Right kidney (tissue), 1 donor: Measurements from ENCODE around the gene MAN2A2.
"Not testable (repeated sequence)": the region's sequence is repeated elsewhere in the genome, so short reads cannot be mapped to it uniquely, and the experiment has no call there.

Experiments
- DNase-seq: peaks from one replicate; pipeline ENCODE4 v3.0.0-alpha.2; 2016

Gene MAN2A2

DNA sequence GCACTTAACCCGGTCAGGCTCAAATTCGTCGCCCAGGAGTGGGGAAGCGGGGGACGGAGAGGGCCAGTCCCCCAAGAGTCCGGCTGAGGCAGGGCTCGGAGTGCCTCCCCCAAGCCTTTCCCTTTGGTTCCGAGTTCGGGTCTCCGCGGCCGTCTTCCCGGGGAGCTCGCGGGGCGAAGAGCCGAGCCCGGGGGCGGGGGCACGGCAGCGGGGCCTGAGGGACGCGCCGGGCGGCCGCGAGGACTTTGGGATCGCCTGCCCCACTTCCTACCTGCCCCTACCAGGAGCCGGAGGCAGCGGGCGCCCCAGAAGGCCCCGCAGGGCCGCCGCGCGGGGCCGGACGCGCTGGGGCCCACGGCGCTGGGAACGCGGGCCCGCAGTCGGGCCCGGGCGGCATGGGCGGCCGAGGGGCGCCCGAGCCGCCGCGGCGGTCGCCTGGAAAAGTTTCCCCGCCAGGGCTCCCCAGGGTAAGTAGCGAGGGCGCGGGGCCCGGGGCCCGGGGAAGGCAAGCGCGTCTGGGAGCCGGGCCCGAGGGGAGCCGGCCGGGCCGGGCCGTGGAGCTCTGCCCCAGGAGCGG lies 31.9 kb upstream of the MAN2A2 start:
- DNase-seq = peak; percentile 84

DNA sequence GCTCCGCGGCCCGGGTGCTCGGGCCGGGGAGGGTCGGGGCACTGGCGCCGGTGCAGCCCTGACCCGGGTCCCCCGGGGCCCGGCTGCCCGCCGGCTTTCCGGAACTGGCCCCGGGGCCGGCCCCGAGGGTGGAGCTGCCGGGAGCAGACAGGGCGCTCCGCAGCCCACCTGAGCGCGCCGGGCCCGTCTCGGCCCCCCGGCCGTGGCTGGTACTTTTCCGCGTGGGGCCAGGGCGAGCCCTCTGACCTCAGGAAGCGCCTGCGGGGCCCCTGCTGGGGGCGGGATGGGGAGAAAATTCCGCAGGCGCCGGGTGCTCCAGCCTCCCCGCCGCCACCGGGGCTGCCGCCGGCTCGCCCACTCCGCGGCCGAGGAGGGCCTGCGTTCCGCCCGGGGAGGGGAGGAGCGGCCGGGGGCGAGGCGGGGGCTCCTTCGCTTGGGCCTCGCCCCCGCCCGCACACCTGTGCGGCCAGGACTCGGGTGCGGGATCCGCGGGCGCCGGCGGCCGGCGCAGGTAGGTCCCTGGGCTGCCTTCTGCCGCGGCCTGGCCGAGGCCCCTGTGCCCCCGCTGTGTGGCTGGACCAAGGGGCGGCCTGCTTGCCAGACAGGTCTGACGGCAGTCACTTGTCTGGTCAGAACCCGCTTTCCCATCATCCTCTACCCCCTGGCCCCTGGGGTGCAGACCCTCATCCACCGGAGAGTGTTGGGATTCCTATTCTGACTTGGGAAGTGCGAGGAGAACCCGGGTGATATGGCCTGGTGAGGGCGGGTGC lies 31.2 kb upstream of the MAN2A2 start:
- peak; percentile 74 for DNase-seq

- DNase-seq = no peak
Observed at GRCh38 chr15:90872486-90873184, 30.5 kb upstream of the MAN2A2 start.

GRCh38 chr15:90873488-90873997 lies 29.6 kb upstream of the MAN2A2 start:
- DNase-seq = no peak

DNA sequence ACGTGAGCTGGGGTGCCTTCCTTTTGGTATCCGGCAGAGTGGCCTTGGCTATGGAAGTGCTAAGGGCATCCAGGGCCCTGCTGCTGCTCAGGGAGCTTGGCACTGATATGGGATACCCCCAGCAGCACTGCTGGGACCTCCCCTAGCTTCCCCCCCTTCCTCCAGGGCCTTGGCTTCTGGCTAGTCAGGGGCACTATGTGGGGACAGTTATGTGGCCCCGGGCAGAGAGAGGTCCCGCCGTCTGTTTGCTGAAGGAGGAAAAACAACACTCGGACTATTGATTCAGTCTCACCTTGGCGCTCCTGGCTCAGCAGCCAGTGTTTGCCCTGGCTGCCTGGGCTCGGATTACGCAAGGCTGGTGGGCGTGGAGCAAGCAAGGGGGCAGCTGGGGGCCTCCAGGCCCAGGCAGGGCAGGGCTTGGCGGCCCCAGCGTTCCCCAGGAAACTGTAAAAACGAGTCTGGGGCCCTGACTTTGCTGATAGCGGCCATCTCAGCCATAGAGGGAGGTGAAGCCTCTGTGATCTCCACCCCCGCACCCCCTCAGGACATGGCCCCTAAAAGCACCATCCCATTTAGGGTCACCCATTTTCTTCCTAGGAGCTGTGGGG lies 29.0 kb upstream of the MAN2A2 start:
- DNase-seq = peak; percentile 56

GRCh38 chr15:90874986-90875385 lies 28.1 kb upstream of the MAN2A2 start:
- DNase-seq = not testable (repeated sequence)

- DNase-seq = no peak
Observed at GRCh38 chr15:90875549-90875981, 27.5 kb upstream of the MAN2A2 start.

DNA sequence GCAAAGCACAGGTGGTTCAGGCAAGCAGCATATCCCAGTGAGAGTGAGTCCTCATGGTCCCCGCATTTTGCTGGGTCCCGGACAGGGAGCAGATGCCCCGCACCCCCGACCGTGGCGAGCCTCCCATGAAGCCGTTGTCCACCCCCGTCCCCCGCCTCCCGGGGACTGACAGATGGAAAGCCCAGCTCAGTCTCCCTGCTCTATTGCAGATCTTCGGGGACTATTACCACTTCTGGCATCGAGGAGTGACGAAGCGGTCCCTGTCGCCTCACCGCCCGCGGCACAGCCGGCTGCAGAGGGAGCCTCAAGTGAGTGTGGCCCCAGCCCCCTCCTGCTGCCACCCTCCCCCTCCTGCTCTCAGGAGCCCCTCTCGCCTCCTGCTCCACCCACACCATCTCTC lies 27.1 kb upstream of the MAN2A2 start:
- DNase-seq = no peak

GRCh38 chr15:90876512-90877170 lies 26.5 kb upstream of the MAN2A2 start:
- DNase-seq = no peak

- no peak for DNase-seq
Observed at GRCh38 chr15:90877315-90877714, 25.8 kb upstream of the MAN2A2 start.

DNA sequence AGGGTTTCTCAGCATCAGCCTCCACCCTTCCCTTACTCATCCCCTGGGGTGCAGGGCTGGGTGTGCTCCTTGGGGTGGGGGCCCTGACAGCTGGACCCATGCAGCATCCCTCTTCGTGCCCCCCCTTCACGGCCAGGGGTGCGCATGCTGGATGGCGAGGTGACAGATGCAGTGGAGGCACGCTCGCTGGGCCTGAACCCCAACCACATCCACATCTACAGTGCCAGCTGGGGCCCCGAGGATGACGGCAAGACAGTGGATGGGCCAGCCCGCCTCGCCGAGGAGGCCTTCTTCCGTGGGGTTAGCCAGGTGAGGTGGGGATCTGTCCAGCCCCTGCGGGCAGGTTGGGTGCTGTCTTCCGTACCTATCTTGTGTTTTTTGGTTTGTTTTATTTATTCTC lies 25.1 kb upstream of the MAN2A2 start:
- no peak for DNase-seq

- no peak for DNase-seq
Observed at GRCh38 chr15:90878660-90879059, 24.4 kb upstream of the MAN2A2 start.

DNA sequence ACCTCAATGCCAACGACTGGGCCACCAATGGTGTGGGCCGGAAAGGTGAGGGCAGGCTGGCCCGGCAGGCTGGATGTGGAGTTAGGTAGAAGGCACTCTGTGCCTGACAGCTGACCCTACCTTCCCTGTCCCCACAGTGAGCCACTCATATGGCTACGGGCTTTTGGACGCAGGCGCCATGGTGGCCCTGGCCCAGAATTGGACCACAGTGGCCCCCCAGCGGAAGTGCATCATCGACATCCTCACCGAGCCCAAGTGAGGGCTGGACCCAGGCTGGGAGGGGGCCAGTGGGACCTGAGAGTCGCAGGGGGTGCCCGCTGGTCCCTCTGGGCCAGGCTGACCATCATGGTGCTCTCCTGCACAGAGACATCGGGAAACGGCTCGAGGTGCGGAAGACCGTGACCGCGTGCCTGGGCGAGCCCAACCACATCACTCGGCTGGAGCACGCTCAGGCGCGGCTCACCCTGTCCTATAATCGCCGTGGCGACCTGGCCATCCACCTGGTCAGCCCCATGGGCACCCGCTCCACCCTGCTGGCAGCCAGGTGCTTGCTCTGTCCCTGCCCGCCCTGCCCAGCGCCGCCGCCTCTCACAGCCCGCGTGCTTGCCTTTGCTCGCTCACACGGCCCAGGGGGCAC lies 23.3 kb upstream of the MAN2A2 start:
- DNase-seq = no peak

DNA sequence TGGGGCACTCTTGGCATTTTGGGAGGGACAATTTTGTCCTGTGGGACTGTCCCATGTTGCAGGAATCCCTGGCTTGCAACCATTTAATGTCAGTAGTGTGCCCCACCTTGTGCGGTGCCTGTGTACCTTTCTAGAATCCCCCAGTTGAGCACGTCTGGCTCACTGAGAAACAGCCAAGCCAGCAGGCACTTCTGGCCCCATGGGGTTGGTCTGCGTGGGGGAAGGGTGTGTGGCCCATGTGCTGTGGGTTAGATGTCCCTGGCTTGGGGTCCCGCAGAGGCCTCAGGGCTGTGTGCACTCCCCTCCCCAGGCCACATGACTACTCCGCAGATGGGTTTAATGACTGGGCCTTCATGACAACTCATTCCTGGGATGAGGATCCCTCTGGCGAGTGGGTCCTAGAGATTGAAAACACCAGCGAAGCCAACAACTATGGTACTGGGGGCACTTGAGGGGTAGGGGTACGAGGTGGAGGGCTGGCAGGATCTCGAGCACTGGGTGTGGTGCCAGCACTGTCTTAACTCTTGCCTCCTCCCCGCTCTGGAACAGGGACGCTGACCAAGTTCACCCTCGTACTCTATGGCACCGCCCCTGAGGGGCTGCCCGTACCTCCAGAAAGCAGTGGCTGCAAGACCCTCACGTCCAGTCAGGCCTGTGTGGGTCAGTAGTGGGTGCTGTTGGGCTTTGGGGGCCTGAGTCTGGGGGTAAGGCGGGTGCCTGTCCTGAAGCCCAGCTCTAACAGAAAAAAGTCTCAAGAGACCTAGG lies 22.5 kb upstream of the MAN2A2 start:
- DNase-seq = no peak

GRCh38 chr15:90881181-90881977 lies 21.7 kb upstream of the MAN2A2 start:
- DNase-seq = no peak

- no peak for DNase-seq
Observed at GRCh38 chr15:90881978-90882721, 21.0 kb upstream of the MAN2A2 start.

GRCh38 chr15:90882781-90883525 lies 20.1 kb upstream of the MAN2A2 start:
- no peak for DNase-seq

- peak; percentile 44 for DNase-seq
Observed at GRCh38 chr15:90883526-90883975, 19.6 kb upstream of the MAN2A2 start.
